NCI-H2171 treated with DMSO at 0.1 percent for 48 hours (cell line): ENCODE data around the gene EIF3K.
A peak's percentile ranks its signal among the peaks of the same experiment; 100 is the strongest.
"Not testable (repeated sequence)": the region's sequence is repeated elsewhere in the genome, so short reads cannot be mapped to it uniquely, and the experiment has no call there.

Source experiments
- DNase-seq: peaks from one replicate; lab custom pipeline; 2025; lab: John Stamatoyannopoulos, UW

Gene EIF3K

DNA sequence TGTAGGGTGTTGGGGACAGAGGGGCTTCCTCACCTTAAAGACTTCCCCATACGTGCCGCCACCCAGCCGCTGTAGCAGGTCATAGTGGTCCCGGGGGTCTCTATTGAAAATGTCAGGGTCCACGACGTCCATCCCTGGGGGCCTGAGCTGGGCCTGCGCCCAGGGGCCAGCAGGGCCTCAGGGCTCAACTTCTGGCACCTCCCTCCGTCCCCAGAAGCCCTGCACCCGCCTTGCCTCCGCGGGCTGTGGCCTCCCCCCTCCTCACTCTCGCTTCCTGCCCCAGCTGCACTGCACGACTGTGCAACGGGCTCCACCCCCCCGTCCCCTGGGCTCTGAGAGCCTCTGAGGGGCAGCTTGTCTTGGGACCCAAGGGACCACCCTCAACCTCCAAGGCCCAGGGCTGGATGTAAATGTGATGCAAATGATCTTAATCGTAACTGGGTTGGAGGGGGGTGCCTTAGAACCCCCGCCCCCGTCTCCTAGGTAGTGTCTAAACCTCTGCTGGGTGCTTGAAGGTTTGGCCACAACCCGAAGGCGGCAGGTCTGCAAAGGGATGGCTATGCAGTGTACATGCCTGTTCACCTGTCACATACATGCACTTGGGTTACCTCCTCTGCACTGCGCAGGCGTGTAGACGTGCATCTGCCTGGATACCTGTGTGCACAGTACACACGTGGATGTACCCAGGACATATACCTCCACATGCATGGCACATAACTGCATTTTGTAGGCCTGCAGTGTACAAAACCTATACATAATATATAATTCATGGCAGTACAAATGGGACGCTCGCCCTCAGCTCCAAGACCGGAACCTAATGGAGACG is 1.0 kb upstream of the EIF3K start, which contains the start of gene MAP4K1:
MAP4K1 (minus strand) TSS at position 190 of the 826 bp plus-strand sequence; CDS start at position 132, 58 bp downstream.
- DNase-seq, result peak; percentile 83

DNA sequence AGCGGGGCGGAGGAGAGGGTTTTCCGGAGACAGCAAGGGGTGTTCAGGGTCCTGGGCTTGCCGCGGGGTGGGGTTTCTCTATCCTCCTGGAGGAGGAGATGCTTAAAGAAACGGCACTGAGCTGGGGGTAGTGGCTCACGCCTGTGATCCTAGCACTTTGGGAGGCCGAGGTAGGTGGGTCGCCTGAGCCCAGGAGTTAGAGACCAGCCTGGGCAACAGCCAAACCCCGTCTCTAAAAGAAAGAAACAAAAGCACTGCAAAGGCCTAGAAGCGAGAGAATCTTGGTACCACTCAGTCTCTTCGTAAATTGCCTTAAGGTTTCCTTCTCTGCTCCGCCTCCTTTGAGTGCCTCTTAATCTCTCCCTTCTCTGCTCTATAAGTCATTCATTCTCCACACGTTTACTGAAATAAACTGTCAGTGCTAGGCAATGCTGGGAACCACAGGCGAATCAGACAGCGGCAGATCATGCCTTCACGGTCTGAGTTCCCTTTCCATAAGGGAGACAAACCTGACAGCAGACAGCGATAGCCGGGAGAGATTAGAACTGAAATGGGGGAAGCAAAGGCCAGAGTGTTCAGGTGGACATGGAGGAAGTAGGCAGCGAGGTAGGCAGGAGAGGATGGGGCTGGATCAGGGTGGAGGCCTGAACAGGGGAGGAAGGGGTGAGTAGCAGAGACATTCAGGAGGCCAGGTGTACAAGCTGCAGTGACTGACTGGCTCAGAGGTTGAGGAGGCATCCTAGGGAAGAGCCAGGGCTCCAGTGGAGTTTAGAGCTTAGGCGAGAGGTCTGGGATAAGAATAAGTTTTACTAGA is 580 bp downstream of the EIF3K start:
- no peak for DNase-seq

DNA sequence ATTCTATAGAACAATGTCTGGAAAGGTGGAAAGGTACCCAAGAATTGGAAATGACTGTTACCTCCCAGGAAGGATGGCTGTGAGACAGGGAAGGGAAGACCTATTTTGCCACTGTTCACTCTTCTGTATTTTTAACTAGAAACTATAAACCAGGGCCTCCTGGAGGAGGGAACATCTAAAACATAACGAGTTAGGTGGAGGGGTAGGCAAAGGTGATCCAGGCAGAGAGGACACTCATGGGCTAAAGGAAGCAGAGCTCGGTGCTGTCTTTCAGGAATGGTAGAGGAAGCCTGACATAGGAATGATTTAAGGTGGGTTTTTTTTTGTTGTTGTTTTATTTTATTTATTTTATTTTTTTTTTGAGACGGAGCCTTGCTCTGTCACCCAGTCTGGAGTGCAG is 5.8 kb downstream of the EIF3K start:
- DNase-seq, result no peak

DNA sequence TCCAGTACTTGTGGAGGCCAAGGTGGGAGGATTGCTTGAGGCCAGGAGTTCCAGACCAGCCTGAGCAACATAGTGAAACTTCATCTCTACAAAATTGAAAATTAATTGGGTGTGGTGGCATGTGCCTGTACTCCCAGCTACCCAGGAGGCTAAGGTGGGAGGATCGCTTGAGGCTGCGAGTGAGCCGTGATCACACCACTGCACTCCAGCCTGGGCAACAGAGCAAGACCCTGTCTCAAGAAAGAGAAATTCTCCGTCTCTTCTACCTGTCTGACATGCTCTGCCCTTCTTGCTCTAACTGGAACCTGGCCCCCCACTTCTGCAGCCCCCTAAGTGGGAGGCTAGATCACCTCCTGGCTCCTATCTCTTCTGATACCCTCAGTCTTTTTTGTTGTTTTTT is 7.4 kb downstream of the EIF3K start:
- DNase-seq, result no peak

DNA sequence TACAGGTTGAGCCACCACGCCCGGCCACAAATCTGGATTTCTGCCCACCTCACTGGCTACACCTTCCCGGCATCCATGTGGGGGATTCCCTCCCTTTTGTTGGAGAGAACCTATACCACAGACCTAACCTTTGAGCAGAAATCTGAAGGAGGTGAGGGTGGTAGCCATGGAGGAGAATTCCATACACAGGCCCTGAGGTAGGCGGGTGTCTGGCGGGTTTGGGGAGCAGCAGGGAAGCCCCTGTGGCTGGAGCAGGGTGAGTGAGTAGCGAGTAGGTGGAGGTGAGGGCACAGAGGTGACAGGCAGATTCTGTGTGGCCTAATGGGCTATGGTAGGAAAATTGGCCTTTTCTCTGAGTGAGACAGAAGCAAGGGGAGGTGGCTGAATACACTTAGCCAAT is 10.6 kb downstream of the EIF3K start:
- DNase-seq, result no peak

DNA sequence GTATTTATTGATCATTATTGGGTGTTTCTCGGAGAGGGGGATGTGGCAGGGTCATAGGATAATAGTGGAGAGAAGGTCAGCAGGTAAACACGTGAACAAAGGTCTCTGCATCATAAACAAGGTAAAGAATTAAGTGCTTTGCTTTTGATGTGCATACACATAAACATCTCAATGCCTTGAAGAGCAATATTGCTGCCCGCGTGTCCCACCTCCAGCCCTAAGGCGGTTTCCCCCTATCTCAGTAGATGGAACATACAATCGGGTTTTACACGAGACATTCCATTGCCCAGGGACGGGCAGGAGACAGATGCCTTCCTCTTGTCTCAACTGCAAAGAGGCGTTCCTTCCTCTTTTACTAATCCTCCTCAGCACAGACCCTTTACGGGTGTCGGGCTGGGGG is 12.3 kb downstream of the EIF3K start:
- not testable (repeated sequence) for DNase-seq

DNA sequence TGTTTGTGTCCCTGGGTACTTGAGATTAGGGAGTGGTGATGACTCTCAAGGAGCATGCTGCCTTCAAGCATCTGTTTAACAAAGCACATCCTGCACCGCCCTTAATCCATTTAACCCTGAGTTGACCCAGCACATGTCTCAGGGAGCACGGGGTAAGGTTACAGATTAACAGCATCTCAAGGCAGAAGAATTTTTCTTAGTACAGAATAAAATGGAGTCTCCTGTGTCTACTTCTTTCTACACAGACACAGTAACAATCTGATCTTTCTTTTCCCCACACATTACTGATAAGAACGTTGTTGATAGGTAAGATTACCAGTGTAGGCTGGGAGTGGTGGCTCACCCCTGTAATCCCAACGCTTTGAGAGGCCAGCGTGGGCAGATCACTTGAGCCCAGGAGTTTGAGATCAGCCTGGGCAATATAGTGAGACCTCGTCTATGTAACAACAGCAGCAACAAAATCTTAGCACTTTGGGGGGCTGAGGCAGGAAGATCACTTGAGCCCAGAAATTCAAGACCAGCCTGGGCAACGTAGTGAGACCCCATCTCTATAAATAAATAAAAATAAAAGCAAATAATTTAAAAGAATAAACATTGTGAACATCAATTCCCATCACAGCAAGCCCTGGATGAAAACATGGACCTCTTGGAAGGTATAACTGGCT is 13.0 kb downstream of the EIF3K start:
- not testable (repeated sequence) for DNase-seq

DNA sequence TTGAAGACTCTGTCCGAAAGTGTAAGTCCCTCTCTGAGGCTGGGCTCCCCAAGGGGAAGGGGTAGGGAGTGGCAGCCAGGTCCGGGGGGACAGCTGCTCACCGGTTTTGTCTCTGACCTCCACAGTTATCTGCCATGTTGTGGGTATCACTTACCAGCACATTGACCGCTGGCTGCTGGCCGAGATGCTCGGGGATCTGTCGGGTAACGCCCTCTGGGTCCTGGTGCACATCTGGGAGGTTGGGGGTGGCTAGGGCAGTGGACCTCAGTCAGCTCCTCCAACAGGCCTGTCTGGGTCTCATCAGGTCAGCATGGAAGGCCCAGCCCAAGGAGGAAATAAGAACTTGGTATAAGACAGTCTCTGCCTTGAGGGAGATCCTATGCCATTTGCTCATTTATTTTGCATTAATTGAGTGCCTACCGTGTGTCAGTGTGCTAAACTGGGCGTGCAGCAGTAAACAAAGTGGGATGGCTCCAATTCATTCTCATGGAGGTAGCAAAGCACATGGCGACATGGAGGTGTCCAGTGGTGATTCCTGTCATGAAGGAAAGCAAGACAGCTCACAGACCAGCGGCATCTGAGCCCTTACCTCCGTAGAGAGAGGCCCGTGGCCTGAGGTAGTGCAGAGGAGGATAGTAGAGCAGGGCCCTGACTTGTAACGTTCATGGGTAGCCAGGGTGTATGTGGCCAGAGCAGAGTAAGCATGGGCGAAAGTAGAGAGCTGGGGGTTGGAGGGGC is 13.7 kb downstream of the EIF3K start:
- no peak for DNase-seq

DNA sequence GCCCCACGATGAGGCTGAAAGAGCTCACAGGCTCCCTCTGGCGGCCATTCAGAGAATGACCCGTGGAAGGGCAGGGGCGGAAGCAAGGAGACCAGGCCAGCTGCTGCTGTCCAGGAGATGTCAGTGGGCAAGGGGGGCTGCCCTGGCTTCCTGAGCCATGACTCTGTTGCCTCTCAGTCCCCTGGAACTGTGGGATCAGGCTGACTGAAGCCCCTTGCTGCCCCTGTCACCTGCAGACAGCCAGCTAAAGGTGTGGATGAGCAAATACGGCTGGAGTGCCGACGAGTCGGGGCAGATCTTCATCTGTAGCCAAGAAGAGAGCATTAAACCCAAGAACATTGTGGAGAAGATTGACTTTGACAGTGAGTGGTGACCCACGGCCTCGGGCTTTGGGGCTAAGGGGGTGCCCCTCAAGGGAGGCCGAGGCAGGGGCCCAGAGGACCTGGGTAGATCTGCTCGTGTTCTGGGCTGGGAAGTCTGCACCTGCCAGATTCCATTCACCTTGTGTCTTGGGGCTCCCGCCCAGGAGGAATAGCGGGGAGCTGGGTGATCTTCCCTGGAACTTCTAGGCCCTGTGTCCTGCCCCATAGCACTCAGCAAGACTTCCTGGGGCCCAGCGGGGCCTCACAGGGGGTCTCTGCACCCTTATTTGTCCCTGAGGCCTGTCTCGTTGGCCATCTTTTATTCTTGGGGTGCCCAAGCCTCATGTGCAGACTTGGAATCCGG is 15.9 kb downstream of the EIF3K start:
- peak; percentile 43 for DNase-seq

DNA sequence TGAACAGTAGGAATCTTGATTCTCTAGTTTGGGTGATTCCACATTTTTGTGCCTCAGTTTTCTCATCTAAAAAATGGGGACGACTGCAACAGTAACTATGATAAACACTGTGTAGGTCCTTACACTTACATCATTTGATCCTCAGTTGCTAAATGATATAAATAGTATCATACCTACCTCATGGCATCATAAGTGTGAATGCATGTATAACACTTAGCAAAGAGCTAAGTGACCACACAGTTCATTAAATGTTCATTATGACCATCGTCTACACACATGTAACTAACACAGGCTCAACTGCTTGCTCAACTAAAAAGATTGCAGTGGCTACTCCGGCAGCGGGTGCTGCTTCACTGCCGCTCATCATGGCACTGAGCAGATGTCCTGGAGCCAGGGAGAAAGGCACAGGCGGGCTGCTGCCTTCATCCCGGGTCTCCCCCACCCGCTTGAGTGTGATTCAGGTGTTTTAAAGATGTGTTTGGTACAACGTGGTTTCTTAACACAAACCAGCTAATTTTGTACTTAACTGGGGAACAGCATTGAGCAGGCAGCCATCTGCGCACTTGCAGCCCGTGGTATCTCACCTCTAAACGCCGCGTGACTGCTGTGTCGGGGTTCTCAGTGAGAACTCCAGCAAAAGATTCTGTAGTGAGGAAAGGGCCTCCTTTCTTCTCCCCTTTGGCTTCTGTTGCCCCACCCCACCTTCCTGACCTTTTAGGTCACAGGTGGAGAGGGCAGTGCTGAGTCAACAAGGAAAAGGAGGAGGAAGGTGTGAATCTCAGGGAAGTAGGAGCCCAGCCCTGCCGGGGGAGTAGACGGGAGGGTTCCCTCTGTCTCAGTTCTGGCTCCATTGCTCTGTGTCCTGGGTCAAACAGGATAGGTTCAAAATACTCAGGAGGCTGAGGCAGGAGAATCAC is 16.8 kb downstream of the EIF3K start:
- no peak for DNase-seq

DNA sequence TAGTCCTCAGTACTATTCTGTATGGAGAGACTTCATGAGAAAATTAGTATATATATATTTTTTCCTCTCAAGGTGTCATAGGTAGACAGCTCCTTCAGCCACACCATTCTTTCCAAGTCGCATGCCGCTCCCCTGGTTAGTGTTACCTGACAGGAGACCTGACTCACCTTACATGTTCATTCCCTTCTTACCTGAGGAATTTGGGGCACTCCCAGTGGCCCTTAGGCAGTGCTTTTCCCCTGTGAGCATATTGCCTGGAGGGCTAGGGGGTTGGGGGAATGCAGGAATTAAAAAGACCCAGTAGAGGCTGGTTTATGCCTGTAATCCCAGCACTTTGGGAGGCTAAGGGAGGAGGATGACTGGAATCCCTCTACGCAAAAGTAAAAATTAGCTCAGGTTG is 19.5 kb downstream of the EIF3K start:
- no peak for DNase-seq

DNA sequence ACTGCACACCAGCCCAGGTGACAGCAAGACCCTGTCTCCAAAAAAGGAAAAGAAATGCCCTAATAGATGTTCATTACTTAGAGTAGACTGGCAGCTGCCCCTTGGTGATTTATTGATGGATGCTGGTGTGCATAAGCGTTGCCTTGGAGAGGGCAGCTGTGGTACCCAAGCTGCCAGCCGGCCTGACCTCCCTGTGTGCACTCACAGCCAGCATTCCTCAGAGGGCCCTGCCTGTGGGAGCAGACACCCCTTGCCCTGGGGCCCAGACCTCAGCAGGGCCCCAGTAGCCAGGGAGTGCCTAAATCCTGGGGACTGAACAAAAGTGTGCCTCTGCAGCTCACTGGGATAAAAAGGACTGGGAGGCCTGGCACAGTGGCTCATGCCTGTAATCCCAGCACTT is 20.7 kb downstream of the EIF3K start:
- no peak for DNase-seq

DNA sequence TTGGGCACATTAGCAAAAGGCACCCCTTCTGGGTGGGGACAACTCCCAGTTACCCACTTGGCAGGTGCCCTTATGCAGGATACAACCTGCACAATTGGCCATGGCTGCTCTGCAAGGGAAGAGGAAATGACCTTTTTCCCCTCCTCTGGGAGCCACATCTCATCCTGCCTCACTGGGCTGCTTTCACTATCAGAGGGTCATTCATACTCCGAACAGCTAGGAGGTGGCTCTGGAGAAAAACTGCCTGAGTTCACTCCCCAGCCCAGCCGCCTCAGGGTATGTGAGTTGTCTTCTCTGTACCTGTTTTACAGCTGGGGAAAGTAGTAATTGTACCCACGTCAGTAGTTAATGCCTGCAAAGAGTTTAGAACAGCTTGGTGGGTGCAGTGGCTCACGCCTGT is 21.4 kb downstream of the EIF3K start:
- DNase-seq, result no peak

DNA sequence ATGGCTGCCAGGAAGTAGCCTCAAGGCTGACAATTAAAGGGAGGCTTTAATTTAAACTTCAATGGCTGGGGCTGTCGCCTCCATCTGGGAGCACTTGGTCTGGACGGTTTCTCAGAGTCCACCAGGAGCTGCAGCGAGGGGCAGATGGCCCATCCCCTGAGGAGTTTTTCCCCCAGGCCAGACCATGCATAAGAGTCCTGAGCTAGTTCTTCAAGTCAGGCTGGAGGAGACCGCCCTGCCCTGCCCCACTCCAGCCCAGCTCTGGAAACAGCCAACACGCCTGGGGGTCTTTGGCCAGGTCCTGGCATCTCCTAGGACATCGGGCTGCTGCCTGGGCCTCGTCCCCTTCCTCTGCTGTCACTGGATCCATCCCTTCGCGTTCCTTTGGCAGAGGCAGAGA is 23.2 kb downstream of the EIF3K start:
- no peak for DNase-seq

DNA sequence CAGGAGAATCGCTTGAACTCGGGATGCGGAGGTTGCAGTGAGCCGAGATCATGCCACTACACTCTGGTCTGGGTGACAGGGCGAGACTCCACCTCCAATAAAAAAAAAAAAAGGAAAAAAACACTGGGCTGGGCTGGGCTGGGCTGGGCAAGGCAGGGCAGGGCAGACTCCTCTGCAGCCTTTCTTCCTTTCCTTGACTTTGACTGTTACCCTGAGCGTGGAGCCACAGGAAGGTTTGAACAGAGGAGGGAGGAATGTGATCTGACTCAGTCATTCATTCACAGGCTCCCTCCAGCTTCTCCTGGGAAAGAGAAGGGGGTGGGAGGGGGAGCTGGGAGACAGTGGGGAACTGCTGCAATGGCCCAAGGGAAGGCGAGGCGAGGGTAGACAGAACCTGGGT is 25.7 kb downstream of the EIF3K start:
- no peak for DNase-seq

DNA sequence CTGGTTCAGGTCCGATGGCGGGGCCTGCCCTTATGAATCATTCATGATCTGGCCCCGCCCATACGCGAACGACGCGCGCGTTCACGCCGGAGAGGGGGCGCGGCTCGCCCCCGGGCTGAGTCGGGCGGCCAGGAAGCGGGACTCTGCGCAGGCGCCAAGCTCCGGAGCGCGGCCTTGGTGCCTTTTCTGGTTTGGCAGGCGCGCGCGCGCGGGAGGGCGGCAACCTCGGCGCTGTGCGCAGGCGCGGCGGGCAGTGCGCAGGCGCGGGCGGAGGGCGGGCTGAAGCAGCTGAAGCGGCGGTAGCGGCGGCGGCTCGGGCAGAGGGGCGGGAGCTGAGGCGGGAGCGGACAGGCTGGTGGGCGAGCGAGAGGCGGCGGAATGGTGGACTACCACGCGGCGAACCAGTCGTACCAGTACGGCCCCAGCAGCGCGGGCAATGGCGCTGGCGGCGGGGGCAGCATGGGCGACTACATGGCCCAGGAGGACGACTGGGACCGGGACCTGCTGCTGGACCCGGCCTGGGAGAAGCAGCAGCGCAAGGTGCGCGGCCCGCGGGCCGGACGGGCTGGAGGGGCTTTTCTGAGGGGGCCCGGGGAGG is 28.5 kb downstream of the EIF3K start, which contains the start of gene ACTN4:
ACTN4 (plus strand) TSS at position 282 of the 598 bp plus-strand sequence; CDS start at position 379, 97 bp downstream.
- DNase-seq, result peak; percentile 94

DNA sequence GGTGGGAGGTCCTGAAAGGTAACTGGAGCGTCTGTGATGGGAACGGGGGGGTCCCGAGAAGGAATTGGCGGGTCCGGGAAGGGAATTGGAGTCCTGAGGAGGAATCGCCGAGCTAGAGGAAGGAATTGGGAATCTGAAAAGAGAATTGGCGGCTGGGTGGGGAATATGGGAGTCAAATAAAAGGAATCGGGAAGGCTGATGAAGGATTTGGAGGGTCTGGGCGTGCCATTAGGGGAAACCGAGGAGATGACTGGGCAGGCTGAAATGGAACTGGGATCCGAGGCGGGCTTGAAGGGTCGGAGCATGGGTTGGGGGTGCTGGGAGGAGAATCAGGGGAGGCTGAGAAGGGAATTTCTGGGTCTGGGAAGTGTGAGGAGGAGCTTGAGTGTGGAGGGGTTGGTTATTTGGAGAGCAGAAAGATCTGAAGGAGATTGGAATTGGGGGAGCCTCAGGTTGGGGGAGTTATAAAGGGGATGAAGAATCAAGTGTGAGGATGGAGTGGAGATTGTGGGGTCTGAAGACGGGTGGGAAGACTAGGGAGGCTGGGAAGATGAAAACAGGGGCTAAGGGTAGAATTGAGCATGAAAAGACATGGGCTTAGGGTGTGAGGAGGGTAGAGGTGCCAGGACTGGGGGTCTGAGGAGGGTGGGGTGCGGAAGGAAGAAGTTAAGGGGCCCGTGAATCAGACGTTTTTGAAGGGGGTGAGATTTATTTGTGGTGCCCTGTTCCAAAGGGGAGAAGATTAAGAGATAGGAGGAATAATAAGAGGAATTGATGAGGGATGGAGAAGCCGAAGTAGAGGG is 29.2 kb downstream of the EIF3K start:
- DNase-seq, result peak; percentile 42

DNA sequence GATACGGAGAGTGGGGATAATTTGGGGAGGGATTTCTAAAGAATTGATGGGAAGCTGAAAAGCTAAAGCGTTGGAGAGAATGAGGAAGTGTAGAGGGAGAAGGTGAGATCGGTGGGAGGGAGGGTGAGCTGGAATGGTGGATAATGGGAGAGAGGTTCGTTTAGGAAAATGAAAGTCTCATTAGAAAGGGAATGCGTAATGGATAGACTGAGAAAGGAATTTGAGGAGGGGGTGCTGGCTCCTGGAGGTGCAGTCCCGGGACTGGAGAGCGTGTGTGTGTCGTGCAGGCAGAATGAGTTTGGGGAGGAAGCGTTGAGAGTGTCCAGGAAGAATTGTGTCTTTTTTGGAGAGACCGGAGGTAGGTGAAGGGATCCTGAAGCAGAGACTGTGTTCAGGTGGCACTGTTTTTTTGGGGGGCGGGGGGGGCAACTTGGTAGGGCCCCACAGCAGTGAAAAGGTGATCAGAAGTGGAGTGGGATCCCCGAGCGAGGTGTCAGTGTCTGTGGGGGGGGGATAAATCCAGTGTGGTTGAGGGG is 29.8 kb downstream of the EIF3K start:
- DNase-seq, result no peak
